EL (cell line): ENCODE data around the gene PFDN5.
"Not testable (repeated sequence)": the region's sequence is repeated elsewhere in the genome, so short reads cannot be mapped to it uniquely, and the experiment has no call there.

Source experiments
- DNase-seq: peaks from one replicate; pipeline ENCODE4 v3.0.0-alpha.2; 2016

PFDN5 gene

DNA sequence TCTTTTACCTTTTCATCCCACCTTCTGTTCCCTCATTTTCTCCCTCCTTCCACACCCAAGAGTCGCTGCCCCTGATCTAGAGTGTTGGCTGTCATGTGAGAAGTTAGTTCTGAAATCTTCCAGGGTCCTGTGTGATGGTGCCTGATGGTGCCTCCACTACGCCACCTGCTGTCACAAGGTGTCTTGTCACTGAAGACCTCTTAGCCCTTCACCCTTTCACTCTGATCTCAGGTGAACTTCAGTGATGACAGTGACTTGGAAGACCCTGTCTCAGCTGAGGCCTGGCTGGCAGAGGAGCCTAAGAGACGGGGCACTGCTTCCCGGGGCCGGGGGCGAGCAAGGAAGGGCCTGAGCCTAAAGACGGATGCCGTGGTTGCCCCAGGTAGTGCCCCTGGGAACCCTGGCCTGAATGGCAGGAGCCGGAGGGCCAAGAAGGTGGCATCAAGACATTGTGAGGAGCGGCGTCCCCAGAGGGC, 7.6 kb upstream of the PFDN5 start:
- DNase-seq: peak; percentile 45

DNA sequence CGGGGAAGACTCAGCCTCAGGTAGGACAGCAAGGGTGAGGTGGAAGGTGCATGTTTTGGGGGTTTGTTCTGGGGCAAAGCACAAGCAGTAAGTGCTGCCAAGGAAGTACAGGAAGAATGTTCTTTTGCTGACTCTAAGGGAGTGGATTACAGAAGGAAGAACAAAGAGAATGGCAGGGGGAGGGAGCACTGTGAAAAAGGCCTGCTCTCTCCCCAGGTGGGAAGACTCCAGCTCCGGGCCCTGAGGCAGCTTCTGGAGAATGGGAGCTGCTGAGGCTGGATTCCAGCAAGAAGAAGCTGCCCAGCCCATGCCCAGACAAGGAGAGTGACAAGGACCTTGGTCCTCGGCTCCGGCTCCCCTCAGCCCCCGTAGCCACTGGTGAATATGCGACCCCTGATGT, 7.0 kb upstream of the PFDN5 start:
- no peak for DNase-seq

DNA sequence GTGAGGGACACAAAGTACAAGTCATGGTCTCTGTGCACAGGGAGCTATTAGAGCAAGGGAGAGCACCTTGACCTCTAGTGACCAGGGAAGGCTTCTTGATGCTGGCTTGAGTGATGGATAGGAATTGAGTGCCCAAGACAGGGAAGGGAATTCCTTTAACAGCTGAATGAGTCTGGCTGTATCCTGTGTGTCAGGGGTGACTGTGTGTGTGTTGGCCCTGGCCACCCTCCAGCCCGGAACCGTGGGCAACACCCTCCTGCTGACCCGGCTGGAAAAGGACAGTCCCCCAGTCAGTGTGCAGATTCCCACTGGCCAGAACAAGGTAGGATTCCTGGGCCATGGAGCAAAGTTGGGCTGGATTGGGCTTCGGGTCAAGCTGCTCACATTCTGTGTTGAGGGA, 5.5 kb upstream of the PFDN5 start:
- DNase-seq: peak; percentile 54

DNA sequence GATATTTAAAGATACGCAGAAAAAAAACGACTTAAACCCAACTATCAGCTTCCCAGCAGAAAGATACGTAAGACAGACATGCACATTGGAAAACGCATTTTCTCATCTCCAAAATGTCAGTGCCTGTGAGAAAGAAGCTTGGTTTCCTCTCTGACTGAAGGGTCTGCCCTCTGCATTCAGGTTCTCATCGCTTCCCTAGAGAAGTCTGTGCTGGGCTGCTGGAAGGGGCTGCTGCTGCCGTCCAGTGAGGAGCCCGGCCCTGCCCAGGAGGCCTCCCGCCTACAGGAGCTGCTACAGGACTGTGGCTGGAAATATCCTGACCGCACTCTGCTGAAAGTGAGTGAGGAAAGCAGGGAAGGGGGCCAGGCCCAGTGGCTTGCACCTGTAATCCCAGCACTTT, 4.7 kb upstream of the PFDN5 start:
- no peak for DNase-seq

DNA sequence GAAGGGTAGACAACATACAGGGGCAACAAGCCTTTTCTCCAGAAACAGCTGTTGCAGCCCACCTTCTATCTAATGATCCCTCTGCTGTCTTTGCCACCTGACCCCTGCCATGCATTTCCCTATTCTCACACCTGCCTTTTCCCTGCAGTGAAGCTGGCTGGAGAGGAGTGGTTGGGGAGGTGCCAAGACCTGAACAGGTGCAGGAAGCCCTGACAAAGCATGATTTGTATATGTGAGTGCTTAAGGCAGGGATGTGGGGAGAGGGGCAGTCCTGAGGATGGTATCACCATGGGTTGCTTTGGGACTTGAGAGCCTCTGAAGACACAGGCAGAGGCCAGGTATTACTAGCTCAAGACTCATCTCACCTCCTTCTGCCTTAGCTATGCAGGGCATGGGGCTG, 2.9 kb upstream of the PFDN5 start:
- no peak for DNase-seq

DNA sequence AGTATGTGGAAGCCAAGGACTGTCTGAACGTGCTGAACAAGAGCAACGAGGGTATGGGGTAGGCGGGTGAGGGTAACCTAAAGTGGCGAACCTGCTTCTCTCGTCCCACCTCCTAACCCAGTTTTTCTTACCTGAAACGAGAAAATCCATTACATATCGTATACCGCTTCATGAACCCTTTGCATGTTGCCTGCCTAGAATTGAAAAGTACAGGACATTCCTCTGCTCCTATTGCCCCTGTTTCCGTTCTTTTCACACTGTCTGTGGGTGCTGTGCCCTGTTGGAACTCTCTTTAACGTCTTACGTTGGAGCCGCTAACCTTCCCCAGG, 513 bp downstream of the PFDN5 start:
- no peak for DNase-seq

DNA sequence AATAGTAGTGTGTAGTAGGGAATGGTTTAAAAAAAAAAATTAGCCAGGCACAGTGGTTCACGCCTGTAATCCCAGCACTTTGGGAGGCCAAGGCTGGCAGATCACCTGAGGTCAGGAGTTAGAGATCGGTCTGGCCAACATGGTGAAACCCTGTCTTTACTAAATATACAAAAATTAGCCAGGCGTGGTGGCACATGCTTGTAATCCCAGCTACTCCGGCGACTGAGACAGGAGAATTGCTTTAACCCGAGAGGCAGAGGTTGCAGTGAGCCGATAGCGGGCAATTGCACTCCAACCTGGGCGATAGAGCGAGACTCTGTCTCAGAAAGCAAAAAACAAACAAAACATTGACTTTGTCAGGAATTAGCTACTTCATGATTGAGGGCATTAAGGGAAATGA, 1.8 kb downstream of the PFDN5 start:
- DNase-seq: not testable (repeated sequence)

DNA sequence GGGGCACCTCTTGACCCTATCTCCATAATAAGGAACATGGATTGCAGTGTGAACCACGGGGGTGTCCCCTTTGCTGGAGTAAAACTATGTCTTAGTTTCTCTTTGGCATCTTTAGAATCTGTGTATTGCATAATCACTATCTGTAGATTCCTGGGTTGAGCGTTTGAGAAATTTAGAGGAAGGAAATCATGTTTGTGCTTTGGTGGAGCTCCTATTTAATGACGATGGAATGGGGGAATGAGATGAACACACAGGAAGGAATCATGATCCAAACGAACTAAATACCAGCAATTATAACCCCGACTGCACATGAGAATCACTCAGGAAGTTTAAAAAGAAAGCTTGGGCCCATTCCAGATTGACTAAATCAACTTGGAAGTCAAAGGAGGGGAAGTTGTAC, 2.8 kb downstream of the PFDN5 start:
- peak; percentile 93 for DNase-seq

DNA sequence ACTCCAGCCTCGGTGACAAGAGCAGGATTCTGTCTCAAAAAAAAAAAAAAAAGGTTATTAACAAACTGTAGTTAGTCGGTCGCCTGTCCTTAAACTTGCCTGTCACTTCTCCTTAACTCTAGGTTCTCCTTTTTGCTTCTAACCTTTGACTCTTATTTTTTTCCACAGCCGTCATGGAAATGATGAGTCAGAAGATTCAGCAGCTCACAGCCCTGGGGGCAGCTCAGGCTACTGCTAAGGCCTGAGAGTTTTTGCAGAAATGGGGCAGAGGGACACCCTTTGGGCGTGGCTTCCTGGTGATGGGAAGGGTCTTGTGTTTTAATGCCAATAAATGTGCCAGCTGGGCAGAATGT, 3.7 kb downstream of the PFDN5 start:
- peak; percentile 88 for DNase-seq

DNA sequence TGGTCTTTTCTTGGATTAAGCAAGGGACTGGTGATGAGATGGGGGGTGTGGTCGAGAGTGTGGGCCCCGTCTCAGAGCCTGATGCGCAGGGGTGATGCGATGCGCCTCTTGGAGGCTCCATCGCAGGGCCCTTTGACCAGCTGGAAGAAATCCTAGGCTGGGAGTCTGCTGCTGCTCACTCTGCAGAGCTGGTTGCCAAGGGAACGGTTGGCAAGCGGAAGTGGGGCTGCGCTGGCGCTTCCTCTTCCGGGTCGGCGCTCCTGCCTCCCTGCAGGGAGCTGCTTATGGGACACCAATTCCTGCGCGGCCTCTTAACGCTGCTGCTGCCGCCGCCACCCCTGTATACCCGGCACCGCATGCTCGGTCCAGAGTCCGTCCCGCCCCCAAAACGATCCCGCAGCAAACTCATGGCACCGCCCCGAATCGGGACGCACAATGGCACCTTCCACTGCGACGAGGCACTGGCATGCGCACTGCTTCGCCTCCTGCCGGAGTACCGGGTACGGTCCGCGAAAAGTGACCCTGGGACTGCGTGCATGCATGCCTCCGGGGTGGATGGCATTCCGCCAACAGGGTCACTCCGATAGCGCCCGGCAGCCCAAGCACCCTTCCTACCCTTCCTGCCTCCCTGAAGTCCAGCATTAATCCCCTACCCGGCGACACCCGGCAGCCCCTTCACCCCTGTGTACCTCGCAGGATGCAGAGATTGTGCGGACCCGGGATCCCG, 4.3 kb downstream of the PFDN5 start, which contains the start of gene MYG1:
MYG1 (plus strand) TSS at position 242 of the 727 bp plus-strand sequence; CDS start at position 285, 43 bp downstream.
- DNase-seq: peak; percentile 87

DNA sequence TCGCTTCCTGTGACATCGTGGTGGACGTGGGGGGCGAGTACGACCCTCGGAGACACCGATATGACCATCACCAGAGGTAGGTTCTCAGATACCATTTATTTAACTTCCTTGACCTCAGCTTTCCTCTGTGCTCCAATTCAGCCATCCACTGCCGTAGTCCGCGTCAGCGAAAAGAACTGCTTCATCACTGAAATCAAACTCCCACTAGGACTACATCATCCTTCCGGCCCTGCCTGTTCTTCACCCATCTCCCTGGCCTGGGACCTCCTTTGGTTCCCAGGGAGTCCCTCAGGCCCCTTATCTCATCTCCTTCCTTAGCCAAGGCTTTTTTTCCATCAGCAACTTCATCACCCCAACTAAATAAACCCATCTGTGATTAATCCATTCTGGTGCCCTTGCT, 4.8 kb downstream of the PFDN5 start:
- peak; percentile 60 for DNase-seq

DNA sequence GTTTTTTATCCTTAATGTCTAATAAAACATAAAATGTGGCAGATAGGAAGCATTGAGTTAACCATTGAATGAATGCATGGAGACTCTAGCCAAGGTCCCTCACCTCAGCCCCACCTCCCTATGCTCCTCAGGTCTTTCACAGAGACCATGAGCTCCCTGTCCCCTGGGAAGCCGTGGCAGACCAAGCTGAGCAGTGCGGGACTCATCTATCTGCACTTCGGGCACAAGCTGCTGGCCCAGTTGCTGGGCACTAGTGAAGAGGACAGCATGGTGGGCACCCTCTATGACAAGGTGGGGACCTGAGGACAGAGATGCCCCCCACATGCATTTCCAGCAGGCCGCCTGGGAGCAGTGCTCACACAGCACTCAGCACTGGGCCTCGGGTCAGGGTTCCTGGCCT, 7.6 kb downstream of the PFDN5 start:
- no peak for DNase-seq

DNA sequence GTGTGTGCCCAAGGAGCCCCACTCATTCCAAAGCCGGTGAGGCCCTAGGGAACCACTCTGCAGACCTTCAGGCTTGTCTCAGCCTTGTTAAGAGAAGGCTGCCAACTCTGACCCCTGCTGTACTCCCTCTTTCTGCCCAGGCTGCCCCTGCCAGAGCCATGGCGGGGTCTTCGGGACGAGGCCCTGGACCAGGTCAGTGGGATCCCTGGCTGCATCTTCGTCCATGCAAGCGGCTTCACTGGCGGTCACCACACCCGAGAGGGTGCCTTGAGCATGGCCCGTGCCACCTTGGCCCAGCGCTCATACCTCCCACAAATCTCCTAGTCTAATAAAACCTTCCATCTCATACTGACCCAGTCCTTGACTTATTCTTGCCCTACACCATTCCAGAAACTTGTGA, 11.5 kb downstream of the PFDN5 start:
- no peak for DNase-seq

DNA sequence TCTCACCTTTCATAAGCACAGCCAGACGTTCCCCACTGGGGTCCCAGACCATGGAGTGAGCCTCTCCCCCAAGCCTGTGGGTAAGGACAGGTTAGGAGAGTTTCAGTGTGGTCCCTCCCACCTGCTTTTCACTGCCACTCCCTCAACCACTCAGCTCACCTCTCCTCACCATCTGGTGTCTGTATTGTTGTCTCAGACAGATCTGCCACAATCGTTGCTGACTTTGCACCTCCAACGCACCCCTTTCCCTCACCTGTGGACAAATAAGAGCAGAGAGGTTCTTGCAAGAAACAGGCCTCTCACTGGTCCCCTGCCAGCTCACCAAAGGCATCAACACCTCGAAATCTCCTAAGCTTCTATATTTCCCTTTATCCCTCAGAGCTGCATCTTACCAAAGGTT, 12.9 kb downstream of the PFDN5 start:
- no peak for DNase-seq

DNA sequence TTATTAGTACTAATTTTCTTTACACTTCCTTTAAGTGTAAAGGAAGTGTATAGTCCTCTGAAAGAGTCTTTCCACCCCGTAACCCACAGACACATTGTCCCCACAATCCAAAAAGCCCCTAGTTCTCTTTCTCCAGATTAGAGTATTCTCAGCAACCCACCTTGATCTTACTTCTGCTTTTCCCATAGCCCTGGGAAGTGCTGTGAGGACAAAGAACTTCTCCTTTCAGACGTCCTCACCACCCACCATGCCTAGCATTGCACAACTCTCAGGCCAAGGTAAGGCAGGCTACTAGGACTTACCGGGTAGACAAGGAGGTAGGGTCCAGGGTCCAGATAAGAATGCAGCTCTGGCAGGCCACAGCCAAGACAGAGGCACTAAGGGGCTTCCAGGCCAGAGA, 18.7 kb downstream of the PFDN5 start:
- DNase-seq: no peak

DNA sequence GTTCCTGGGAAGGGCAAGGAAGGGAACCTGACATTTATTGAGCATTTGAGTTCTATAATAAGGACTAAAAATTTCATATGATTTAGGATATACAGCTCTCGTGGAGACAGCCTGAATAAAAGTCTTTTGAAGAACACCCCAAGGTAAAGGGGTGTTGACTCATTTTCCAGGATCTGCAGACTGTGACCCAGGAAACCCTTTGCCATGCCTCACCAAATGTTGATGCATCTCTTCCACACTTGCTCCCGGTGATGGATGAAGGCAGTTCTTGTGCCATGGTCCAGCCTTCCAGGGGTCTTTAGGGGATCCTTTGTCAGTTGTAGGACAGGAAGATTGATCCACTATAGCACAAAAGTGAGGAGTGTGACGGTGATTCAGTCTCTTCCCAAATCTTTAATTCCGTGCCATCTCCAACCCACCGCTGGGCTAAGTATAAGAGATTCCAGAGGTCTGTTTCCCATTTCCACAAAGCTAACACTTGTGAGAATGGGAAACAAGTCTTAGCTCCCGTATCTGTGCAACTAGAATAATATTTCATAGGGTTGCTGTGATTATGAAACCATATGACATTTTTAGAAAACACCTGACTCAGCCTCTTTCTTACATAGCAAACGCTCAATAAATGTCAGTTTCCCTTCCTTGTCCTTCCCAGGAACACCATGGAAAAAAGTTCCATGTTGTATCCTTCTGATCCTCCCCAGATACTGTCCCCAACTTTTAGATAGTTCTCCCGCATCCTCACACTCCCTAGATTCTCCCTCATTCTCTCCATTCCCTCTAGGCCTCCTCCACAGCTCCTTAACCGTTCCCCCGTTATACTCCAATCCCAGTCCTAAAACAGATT, 25.2 kb downstream of the PFDN5 start:
- no peak for DNase-seq

DNA sequence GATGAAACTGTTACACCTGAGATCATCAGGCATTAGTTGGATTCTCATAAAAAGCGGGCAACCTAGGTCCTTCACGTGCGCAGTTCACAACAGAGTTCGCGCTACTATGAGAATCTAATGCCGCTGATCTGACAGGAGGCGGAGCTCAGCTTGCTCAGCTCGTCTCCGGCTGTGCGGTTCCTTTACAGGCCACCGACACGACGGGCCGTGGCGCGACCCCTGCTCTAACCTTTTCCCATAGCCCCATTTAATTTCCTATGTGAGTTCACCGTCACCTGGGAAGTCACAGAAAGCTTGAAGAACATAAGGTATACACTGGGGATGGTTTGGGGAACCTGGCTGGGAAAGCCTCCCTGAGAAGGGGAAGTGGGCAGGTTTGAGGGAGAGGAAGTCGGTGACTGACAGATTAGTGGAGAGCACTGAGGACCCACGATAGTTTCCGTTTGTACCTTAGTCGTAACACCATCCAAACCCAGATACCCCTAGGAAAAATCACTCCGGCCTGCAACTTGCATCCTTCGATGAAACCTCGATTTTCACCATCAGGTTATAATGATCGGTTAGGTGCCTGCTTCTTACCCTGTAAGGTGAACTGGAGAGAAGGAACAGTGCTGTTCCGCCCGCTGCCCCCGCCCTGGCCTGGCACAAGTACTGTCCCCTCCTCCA, 28.9 kb downstream of the PFDN5 start:
- DNase-seq: no peak

DNA sequence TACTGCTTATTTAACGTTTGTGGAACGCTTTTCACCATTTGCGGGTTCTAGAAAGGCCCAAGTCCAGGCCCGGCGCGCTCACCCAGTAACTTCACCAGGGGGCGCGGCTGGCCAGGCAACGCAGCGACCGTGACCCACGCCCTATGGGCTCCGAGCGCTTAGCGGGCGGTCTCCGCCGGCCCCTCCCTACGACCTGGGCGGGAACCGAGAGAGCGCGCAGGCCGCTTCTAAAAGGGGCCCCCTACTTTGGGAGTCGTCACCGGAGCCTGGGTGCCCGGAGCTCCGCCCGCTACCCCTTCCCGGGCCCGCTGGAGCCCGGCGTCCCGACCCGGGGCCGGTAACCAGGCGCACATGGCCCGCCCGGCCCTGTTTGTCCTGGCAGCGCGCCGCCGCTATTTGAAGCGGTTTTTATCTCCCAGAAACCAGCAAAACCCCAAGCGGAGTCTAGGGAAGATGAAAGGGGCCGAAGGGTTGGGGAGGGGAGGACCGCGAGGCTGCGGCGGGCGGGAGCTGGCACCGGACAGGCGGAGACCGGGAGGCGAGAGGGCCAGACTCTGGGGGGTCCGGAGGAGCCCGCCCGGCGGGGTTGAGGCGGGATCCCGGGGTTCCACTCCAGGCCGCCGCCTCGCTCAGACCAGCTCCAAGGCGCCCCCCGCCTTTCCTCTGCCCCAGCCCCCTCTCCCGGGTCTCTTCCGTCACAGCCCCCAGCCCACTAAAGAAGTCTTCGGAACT, 29.6 kb downstream of the PFDN5 start:
- DNase-seq: peak; percentile 93

DNA sequence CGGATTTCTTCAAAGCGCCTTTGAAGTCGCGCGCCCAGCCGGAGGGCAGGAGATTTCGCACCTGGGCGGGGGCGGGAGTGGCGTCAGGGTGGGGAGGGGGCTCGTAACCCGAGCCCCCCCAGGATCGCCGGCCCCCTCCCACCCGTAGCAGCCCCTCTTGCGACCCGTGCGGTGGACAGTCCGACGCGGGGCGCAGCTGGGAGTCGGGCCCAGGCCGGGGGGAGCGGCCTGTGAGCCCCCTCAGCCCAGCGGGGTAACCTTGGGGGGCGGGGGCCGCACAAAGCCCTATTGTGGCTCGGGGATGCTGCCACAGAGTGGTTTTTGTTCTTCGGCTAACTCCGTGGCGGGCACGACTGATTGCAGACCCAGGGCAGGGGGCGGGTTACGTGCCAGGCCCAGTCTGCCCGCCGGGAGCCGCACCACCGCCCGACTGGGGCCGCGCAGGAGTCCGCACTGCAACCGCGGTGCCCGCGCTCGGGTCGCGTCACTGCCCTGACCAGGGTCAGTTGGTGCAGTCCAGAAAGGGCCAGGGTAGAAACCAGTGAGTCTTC, 30.2 kb downstream of the PFDN5 start:
- DNase-seq: peak; percentile 27

DNA sequence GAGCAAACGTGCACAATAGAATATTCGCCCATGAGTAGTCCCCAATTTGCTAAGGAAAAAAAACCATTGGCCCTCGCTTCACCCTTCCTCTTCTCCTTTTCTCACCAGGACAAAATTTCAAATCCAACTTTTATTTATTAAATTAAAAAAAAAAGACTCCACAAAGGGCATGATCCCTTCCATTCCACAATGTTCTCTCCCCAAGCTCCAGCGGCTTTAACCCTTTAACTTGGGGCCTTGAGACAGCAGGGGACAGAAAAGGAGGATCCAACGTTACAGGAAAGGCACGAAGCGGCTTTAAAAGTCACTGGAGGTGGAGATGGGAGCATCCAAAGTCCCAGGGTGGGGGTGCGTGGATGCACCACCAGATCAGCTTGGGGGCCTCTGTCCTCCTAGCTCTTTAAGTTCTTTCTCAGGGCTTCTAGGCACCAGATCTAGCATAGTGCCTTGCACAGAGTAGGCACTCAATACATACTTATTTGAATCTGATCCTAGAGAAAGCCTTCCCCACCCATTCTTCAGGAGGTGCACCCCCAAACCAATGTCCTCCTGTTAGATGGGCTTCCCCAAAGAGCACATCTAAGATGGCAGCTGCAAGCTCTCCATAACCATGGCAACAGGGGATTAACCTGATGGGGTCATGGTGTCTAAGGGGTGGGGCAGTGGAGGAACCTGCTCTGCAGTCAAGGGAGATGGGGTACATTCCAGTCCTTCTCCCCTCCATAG, 31.3 kb downstream of the PFDN5 start:
- no peak for DNase-seq

DNA sequence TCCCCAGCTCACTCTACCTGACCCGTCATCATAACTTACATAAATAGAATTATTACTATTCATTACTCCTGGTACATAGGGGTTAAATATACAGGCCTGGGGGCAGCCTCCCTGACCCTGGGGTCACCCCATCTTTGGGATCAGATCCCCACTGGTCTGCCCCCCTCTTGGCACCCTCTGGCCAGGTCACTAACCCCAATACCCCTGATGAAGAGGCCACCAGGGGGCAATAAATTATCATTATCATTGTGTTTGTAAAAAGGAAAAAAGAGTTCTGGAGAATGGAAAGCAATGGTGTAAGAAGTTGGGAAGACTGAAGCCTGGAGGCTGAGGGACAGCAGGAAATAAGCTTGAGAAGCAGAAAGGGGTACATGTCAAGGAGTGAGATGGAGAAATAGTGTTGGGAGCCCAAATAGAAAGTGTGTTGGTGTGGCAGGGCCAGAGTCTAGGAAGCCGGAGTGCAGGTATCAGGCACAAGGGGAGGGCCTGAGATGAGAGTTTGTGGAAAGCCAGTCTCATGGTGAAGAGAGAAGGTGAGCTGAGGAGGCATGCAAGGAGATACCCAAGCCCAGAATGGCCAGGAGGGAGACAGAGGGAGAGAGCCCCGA, 32.2 kb downstream of the PFDN5 start:
- peak; percentile 26 for DNase-seq

DNA sequence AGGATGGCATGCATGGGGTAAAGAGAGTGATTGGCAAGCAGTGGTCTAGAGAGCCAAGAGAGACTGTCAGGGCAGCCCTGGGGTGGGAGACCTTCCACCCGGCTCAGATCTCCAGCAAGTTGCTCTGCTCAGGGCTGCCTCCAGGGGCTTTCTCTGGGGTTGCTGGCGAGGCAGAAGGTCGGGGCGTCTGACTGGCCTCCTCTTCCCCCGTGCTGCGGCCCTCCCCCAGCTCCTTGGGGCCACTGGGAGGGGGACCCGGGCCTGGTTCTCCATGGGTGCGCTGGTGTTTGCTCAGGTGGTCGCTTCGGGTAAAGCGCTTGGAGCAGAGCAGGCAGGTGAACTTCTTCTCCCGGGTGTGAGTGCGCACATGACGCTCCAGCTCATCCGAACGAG, 32.7 kb downstream of the PFDN5 start:
- DNase-seq: no peak
